ELR (cell line): ENCODE measurements around the gene RAP1A.
"Not testable (repeated sequence)": the region's sequence is repeated elsewhere in the genome, so short reads cannot be mapped to it uniquely, and the experiment has no call there.

Source experiments
- DNase-seq: peaks from one replicate; pipeline ENCODE4 v3.0.0-alpha.2; 2015; ENCODE audit warnings: low read depth

Gene RAP1A

GRCh38 chr1:111669268-111669667 is 49.7 kb downstream of the RAP1A start:
- no peak for DNase-seq

DNA sequence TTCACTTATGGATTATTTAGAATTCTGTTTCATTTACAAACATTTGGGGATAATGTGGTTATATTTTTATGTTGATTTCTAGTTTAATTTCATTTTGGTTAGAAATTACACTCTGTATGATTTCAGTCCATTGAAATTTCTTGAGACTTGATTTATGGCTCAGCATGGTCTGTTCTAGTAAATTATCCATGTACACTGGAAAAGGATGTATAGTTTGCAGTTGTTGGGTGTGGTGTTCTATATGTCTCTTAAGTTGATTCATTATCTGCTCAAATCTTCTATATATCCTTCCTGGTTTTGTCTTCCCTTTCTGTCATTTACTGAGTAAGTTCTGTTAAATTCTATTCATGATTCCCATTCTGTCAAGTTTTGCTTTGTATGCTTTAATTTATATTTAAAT is 52.3 kb downstream of the RAP1A start:
- DNase-seq: no peak

DNA sequence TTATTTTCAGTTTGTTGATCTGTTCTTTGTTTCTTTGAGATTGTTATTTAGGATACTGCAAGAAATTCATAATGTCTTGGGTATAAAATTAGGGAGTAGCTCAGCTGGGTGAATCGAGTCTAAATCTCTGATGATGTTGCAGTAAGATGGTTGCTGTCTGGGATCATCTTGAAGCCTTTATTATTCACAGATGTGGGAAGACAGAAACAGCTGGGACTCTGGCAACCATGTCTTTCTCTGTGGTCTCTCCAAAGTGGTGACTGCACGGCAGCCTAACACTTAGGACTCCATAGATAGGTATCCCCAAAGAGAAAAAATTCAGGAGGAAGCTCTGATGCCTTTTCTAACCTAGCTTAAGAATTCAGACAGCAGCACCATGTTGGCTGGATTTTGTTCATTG is 52.7 kb downstream of the RAP1A start:
- DNase-seq: no peak

- DNase-seq: no peak
These were observed 58.0 kb downstream of the RAP1A start for GRCh38 chr1:111677604-111678003.

DNA sequence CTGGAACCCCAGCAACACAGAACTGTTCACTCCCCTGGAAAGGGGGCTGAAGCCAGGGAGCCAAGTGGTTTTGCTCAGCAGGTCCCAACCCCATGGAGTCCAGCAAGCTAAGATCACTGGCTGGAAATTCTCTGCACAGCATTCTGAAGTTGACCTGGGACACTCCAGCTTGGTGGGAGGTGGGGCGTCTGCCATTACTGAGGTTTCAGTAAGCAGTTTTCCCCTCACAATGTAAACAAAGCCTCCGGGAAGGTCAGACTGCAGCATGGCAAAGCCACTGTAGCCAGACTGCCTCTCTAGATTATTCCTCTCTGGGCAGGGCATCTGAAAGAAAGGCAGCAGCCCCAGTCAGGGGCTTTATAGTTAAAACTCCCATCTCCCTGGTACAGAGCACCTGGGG is 60.0 kb downstream of the RAP1A start:
- DNase-seq: no peak

DNA sequence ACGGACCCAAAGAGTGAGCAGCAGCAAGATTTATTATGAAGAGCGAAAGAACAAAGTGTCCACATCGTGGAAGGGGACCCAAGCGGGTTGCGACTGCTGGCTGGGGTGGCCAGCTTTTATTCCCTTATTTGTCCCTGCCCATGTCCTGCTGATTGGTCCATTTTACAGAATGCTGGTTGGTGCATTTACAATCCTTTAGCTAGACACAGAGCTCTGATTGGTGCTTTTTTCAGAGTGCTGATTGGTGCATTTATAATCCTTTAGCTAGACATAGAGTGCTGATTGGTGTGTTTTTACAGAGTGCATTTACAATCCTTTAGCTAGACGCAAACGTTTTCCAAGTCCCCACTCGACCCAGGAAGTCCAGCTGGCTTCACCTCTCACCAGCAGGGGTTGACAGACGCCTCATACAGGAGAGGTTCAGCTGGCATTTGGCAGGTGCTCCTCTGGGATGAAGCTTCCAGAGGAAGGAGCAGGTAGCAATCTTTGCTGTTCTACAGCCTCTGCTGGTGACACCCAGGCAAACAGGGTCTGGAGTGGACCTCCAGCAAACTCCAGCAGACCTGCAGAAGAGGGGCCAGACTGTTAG is 60.7 kb downstream of the RAP1A start:
- not testable (repeated sequence) for DNase-seq

- DNase-seq: not testable (repeated sequence)
These were observed 65.9 kb downstream of the RAP1A start for GRCh38 chr1:111685293-111686153.

GRCh38 chr1:111690306-111690617 is 70.7 kb downstream of the RAP1A start:
- DNase-seq: peak; percentile 60

DNA sequence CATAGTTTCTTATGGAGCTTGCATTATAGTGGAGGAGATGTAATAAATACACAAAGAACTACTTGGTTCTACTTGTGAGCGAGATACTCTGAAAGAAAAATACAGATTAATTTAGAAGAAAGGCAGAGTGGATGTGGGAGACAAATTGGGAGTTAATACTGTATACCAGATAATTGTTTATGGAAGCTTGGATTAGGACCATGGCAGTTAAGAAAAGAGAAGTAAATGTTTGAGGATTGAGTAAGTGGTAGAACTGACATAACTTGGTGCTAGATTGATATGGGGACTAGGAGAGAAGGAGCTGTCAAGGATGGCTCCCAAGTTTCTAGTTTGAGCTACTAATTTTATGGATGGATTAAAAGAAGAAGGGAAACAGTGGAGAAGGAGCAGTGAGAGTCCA is 72.3 kb downstream of the RAP1A start:
- DNase-seq: no peak

DNA sequence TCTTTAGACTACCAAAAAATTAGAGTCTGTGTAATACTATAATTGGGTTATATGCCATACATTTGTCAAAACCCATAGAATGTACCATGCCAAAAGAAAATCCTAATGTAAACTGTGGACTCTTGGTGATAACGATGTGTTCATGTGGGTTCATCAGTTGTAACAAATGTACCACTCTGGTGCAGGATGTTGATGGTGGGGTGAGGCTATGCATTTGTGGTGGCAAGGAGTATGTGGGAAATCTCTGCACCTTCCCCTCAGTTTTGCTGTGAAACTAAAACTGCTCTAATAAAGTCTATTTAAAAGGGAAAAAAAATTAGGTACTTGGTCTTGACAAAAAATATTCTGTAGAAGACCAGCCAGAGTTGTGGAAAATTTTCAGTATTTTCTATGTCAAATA is 76.2 kb downstream of the RAP1A start:
- DNase-seq: no peak

- DNase-seq: no peak
These were observed 76.7 kb downstream of the RAP1A start for GRCh38 chr1:111696330-111696729.

- DNase-seq: no peak
These were observed 79.7 kb downstream of the RAP1A start for GRCh38 chr1:111699268-111699667.

GRCh38 chr1:111702504-111703050 is 83.0 kb downstream of the RAP1A start:
- DNase-seq: no peak

- no peak for DNase-seq
These were observed 84.7 kb downstream of the RAP1A start for GRCh38 chr1:111704240-111704639.

DNA sequence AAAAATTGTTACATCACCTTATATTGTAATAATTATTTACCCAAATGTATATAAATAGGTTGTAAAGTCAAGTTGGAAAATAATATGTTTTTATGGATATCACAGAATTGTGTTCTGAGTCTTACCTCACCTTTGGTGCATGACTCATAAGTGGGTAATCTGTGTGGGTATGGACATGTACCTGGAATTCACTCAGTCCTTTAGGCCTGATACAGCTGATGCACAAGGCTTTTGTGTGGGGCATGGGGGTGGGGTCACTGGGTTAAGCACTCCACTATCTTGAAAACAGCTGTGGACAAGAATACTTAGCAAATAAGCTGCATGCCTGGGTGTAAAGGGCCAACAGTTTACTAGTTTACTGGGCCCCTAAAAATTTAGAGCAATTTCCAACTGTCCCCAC is 85.2 kb downstream of the RAP1A start:
- DNase-seq: no peak

- no peak for DNase-seq
These were observed 86.3 kb downstream of the RAP1A start for GRCh38 chr1:111705841-111706240.

DNA sequence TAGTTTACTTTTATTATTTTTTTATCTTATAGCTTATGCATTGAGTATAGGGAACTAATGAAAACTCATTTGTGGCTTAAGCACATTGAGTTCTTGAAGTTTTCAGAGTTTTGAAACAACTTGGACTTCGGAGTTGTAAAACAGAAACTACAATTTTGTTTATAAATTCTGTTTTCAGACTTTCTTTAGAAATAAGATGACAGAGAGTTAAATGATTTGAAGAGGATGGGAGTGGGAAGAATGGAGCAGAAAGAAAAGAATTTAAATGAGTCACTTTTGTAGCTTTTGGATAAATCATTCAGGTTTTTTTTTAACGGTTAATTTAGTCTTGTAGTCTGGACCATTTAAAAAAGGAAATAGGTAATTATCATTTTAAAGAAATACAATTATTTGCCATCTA is 87.3 kb downstream of the RAP1A start:
- peak; percentile 23 for DNase-seq

DNA sequence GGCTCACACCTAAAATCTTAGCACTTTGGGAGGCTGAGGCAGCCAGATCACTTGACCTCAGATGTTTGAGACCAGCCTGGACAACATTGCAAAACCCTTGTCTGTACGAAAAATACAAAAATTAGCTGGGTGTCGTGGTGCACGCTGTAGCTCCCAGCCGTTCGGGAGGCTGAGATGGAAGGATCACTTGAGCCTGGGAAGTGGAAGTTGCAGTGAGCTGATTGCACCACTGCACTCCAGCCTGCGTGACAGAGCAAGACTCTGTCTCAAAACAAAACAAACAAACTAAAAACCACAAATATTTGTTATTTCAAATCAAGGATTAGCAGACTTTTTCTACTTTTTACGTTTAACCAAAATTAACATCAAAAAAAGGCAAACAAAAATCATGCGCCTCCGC is 88.3 kb downstream of the RAP1A start:
- peak; percentile 36 for DNase-seq

DNA sequence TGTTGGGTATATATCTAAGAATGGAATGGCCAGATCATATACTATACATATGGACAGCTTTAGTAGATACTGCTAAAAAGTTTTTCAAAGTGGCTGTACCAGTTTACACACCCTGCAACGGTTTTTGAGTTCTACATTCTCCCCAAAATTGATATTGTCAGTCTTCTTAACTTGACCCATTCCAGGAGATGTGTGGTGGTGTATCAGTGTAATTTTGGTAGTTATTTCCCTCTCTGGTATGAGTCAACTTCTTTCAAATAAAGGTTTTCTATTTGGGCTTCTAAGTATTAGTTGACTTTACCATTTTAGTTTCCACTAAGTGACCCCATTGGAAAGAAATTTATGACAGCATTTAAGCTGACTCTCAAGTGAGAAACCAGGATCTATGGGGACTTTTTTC is 90.4 kb downstream of the RAP1A start:
- DNase-seq: no peak

DNA sequence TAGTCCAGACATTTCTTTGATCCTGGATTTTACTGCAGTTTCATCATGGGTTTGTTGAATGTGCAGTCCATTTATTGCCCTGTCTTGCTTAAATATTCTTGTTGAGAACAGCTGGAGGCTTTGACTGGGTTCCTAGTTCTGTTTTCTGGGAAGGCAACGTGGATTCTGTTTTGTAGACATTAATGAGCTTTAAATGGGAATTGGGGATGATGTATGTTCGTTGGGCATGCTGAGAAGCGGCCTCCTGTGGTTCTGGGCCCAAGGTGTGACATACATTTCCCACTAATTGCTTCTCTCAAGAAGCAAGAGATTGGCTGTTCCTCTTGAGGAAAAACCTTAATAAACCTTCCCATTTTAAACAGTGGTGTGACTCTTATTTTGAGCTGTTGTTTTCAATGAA is 96.7 kb downstream of the RAP1A start:
- DNase-seq: no peak

DNA sequence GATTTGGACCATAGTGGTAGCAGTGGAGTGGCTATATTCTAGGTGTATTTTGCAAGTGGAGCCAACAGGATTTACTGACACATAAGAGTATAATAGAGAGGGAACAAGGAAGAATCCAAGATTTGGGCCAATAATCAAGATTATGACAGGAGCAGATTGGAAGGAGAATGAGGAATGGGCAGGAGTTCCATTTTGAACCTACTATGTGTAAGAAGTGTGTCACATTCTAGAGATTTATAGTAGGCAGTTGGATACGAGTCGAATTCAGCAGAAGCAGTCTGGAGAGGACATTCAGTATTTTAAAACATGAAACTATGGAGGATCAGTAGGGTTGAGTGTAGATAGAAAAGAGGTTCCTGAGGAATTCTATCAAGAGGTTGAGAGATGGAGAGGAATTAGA is 97.9 kb downstream of the RAP1A start:
- DNase-seq: no peak

DNA sequence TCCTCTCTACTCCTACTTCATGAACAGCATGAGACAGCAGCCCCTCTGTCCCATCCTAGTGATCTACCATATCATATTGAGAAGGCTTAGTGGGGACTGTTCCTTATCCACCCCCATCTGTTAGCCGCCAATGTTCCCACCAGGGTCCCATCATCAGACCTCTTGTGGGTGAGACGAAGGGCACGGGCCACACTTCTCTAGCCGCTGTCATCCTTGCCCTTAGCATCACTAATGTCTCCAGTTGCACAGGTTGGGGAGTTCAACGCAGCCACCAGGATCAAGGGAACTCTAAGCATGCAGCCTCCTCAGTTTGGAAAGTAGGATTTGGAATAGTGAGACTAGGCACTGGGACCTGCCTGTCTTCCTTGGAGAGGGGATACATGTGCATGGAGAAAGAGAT is 99.5 kb downstream of the RAP1A start:
- DNase-seq: no peak

- DNase-seq: no peak
These were observed 100.1 kb downstream of the RAP1A start for GRCh38 chr1:111719674-111720132.
